ENCODE results near the gene GOLGA3. TPM values are rescaled to one million over a fixed set of nuclear protein-coding genes. Genes with fewer than 3 reads are reported as not detected.

Gene GOLGA3
- total RNA-seq, 4 donors from 2014 or later: 69.8 to 117 (median 97.7) TPM

- Histone ChIP-seq H3K9me3 (no peaks in the 10 kb centered on the region), H3K36me3 (peaks cover 10 to 99% (median 26%) of the 10 kb centered on the region in 3 donors), H3K4me3 (no peak overlapping the region), H3K27ac (no peak overlapping the region), H3K4me1 (peaks cover 0 to 15% (median 0%) of the 10 kb centered on the region in 4 donors), H3K27me3 (no peaks in the 10 kb centered on the region)
- TF ChIP-seq EP300 (IDR thresholded peaks at IDR 0.05) (no peak), POLR2A (IDR thresholded peaks at IDR 0.05) (no peak), CTCF (IDR thresholded peaks at IDR 0.05) (no peak)
- 93 to 94% methylated on average over 23 to 24 of the region's 24 CpGs for WGBS, 2 donors
- DNase-seq (ENCODE audit: low spot score in 2 of 2): no peak
Measured at GRCh38 chr12:132775502-132776229, 53.0 kb downstream of the GOLGA3 start.

GRCh38 chr12:132774646-132775275 lies 53.9 kb downstream of the GOLGA3 start:
- 88 to 89% methylated on average over 30 of the region's 30 CpGs for WGBS, 2 donors
- H3K4me3 ChIP-seq: no peak overlapping the region
- no peak overlapping the region for H3K27ac ChIP-seq
- no peaks in the 10 kb centered on the region for H3K9me3 ChIP-seq
- no peak for TF ChIP-seq EP300 (IDR thresholded peaks at IDR 0.05)
- no peak for TF ChIP-seq CTCF (IDR thresholded peaks at IDR 0.05)
- no peak for TF ChIP-seq POLR2A (IDR thresholded peaks at IDR 0.05)
- peaks cover 0 to 15% (median 0%) of the 10 kb centered on the region in 4 donors for H3K4me1 ChIP-seq
- DNase-seq (ENCODE audit: low spot score in 2 of 2): no peak
- peaks cover 10 to 99% (median 19%) of the 10 kb centered on the region in 3 donors for H3K36me3 ChIP-seq
- H3K27me3 ChIP-seq: no peaks in the 10 kb centered on the region

- DNase-seq (ENCODE audit: low spot score in 2 of 2): no peak
- no peaks in the 10 kb centered on the region for H3K9me3 ChIP-seq
- H3K4me1 ChIP-seq: peaks cover 0 to 19% (median under 1%) of the 10 kb centered on the region in 4 donors
- no peak overlapping the region for H3K4me3 ChIP-seq
- WGBS, 2 donors: 85 to 86% methylated on average over 15 to 18 of the region's 18 CpGs
- TF ChIP-seq POLR2A (IDR thresholded peaks at IDR 0.05): no peak
- TF ChIP-seq CTCF (IDR thresholded peaks at IDR 0.05): no peak
- no peak for TF ChIP-seq EP300 (IDR thresholded peaks at IDR 0.05)
- H3K36me3 ChIP-seq: peaks cover 10 to 99% (median 19%) of the 10 kb centered on the region in 3 donors
- H3K27ac ChIP-seq: no peak overlapping the region
- H3K27me3 ChIP-seq: no peaks in the 10 kb centered on the region
Measured at GRCh38 chr12:132774159-132774558, 54.5 kb downstream of the GOLGA3 start.

GRCh38 chr12:132773077-132773955 lies 55.4 kb downstream of the GOLGA3 start:
- no peak for DNase-seq (ENCODE audit: low spot score in 2 of 2)
- Histone ChIP-seq H3K27ac (peak overlapping the region in 1 of 4 donors; percentile 41), H3K4me1 (peaks cover 0 to 25% (median 5%) of the 10 kb centered on the region in 4 donors), H3K27me3 (no peaks in the 10 kb centered on the region), H3K9me3 (no peaks in the 10 kb centered on the region), H3K4me3 (no peak overlapping the region), H3K36me3 (peaks cover 10 to 94% (median 19%) of the 10 kb centered on the region in 3 donors)
- WGBS, 2 donors: 91 to 92% methylated on average over 35 to 40 of the region's 41 CpGs
- no peak for TF ChIP-seq EP300 (IDR thresholded peaks at IDR 0.05)
- TF ChIP-seq POLR2A (IDR thresholded peaks at IDR 0.05): no peak
- TF ChIP-seq CTCF (IDR thresholded peaks at IDR 0.05): no peak
